A673 (cell line): ENCODE results near the gene ANKRD13D. TPM values are rescaled to one million over a fixed set of nuclear protein-coding genes. Genes with fewer than 3 reads are reported as not detected.

Source experiments
- BruUV-seq: library from RNA; stranded (reverse); fragments of 400-500 nt; replicated peaks from 2 replicates; lab custom pipeline; 2021; lab: Mats Ljungman, UMichigan
- CTCF ChIA-PET: fragments of 300-600 bp; sonication (Branson Sonifier 250); formaldehyde crosslinking; loops from one replicate; lab custom pipeline; 2022; ENCODE audit warnings: antibody characterized with exemption; lab: Charles Lee
- POLR2A ChIA-PET: fragments of 300-600 bp; sonication (Branson Sonifier 250); formaldehyde crosslinking; loops from one replicate; lab custom pipeline; 2022; ENCODE audit warnings: antibody characterized with exemption; ENCODE audit not compliant: low non-redundant PET; lab: Charles Lee
- DNase-seq: peaks from one replicate; pipeline ENCODE4 v3.0.0-alpha.2; 2015; ENCODE audit warnings: low spot score
- H3K27ac ChIP-seq: fragments of 200-600 bp; sonication (generic); 2 replicates; pipeline ENCODE4 v1.5.1; 2016; ENCODE audit warnings: mixed run types, low read depth, mild to moderate bottlenecking, mixed read lengths, antibody characterized with exemption, low read length; ENCODE audit not compliant: poor library complexity, severe bottlenecking
- H3K27me3 ChIP-seq: fragments of 200-600 bp; sonication (generic); replicated peaks from 2 replicates; pipeline ENCODE4 v1.6.1; 2017; ENCODE audit warnings: mixed run types, low read depth, mild to moderate bottlenecking, mixed read lengths, antibody characterized with exemption, low read length; ENCODE audit not compliant: insufficient read depth, poor library complexity
- H3K36me3 ChIP-seq: fragments of 200-600 bp; sonication (generic); 2 replicates; pipeline ENCODE4 v1.6.1; 2016; ENCODE audit warnings: mixed run types, mild to moderate bottlenecking, mixed read lengths, antibody characterized with exemption, low read length; ENCODE audit not compliant: insufficient read depth, poor library complexity, severe bottlenecking
- H3K4me1 ChIP-seq: fragments of 200-600 bp; sonication (generic); 2 replicates; pipeline ENCODE4 v1.6.1; 2017; ENCODE audit warnings: mixed run types, mild to moderate bottlenecking, mixed read lengths, antibody characterized with exemption, low read length; ENCODE audit not compliant: insufficient read depth, poor library complexity, severe bottlenecking
- H3K4me3 ChIP-seq: fragments of 200-600 bp; sonication (generic); 2 replicates; pipeline ENCODE4 v1.5.1; 2016; ENCODE audit warnings: low read depth, mixed run types, mild to moderate bottlenecking, mixed read lengths, low read length; ENCODE audit not compliant: poor library complexity, severe bottlenecking
- H3K9me3 ChIP-seq: fragments of 200-600 bp; sonication (generic); 2 replicates; pipeline ENCODE4 v1.6.1; 2016; ENCODE audit warnings: mixed run types, low read depth, mild to moderate bottlenecking, mixed read lengths, antibody characterized with exemption, low read length; ENCODE audit not compliant: poor library complexity, severe bottlenecking
- EZH2 ChIP-seq: fragments of 200-600 bp; sonication (generic); IDR thresholded peaks from 2 replicates; pipeline ENCODE4 v1.6.1; 2017; ENCODE audit warnings: borderline replicate concordance, low read depth, mild to moderate bottlenecking, mixed read lengths, antibody characterized with exemption, low read length; ENCODE audit not compliant: poor library complexity, severe bottlenecking
- intact Hi-C: fragments of 100-400 bp; cut with micrococcal nuclease; formaldehyde crosslinking; loops from one replicate; pipeline ENCODE4 v1.10.0; 2022; ENCODE audit not compliant: unreplicated experiment
- total RNA-seq: library from RNA; stranded (reverse); gene quantifications from 2 replicates; pipeline ENCODE4 v1.2.3, GENCODE V29; 2021
- TF ChIP-seq, protein P1 (sequence below): fragments of 300-800, 200-600 bp; sonication (generic); conservative IDR thresholded peaks from 2 replicates; pipeline ENCODE4 v1.5.1; 2017; ENCODE audit warnings: low read depth, mild to moderate bottlenecking, antibody characterized with exemption, low read length, moderate library complexity, mixed read lengths

The ANKRD13D gene
- total RNA-seq, 1 experiment from 2014 or later: 101 TPM

GRCh38 chr11:67272327-67273259 lies 16.5 kb upstream of the ANKRD13D start:
- Histone ChIP-seq H3K9me3 (no peaks in the 10 kb centered on the region), H3K4me3 (no peak overlapping the region), H3K27ac (peak overlapping the region; percentile 83), H3K27me3 (no peaks in the 10 kb centered on the region), H3K4me1 (peaks cover 94% of the 10 kb centered on the region), H3K36me3 (peaks cover 26% of the 10 kb centered on the region)
- ChIA-PET CTCF (interaction anchor here (2.3 kb wide), 1 partner anchor 45 kb away, joined by 10 read pairs; no protein-coding TSS in a partner anchor), POLR2A (no interaction called here)
- intact Hi-C loops: no loop called here
- TF ChIP-seq EZH2: no peak
- TF ChIP-seq, protein P1, sequence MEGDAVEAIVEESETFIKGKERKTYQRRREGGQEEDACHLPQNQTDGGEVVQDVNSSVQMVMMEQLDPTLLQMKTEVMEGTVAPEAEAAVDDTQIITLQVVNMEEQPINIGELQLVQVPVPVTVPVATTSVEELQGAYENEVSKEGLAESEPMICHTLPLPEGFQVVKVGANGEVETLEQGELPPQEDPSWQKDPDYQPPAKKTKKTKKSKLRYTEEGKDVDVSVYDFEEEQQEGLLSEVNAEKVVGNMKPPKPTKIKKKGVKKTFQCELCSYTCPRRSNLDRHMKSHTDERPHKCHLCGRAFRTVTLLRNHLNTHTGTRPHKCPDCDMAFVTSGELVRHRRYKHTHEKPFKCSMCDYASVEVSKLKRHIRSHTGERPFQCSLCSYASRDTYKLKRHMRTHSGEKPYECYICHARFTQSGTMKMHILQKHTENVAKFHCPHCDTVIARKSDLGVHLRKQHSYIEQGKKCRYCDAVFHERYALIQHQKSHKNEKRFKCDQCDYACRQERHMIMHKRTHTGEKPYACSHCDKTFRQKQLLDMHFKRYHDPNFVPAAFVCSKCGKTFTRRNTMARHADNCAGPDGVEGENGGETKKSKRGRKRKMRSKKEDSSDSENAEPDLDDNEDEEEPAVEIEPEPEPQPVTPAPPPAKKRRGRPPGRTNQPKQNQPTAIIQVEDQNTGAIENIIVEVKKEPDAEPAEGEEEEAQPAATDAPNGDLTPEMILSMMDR: no peak
- no TSS peak for BruUV-seq
- DNase-seq: no peak

GRCh38 chr11:67273260-67273990 lies 15.7 kb upstream of the ANKRD13D start:
- Histone ChIP-seq H3K4me1 (peaks cover 94% of the 10 kb centered on the region), H3K9me3 (no peaks in the 10 kb centered on the region), H3K27ac (peak overlapping the region; percentile 83), H3K27me3 (no peaks in the 10 kb centered on the region), H3K36me3 (peaks cover 18% of the 10 kb centered on the region), H3K4me3 (no peak overlapping the region)
- intact Hi-C loops: no loop called here
- TF ChIP-seq EZH2: no peak
- TF ChIP-seq, protein P1: no peak; the same call in 1 of the 2 replicates
- ChIA-PET CTCF (no interaction called here), POLR2A (interaction anchor here (0.7 kb wide), 1 partner anchor 23 kb away, joined by 10 read pairs; no protein-coding TSS in a partner anchor)
- BruUV-seq: no TSS peak
- peak; percentile 66 for DNase-seq

GRCh38 chr11:67274768-67275605 lies 14.1 kb upstream of the ANKRD13D start:
- CTCF ChIA-PET: interaction anchor here (0.6 kb wide), 1 partner anchor 81 kb away, joined by 9 read pairs; no protein-coding TSS in a partner anchor
- Histone ChIP-seq H3K4me3 (no peak overlapping the region), H3K4me1 (peaks cover 78% of the 10 kb centered on the region), H3K27me3 (no peaks in the 10 kb centered on the region), H3K36me3 (peaks cover 26% of the 10 kb centered on the region), H3K9me3 (no peaks in the 10 kb centered on the region), H3K27ac (peak overlapping the region; percentile 96)
- POLR2A ChIA-PET: no interaction called here
- intact Hi-C loops: no loop called here
- no peak for DNase-seq
- BruUV-seq: no TSS peak
- TF ChIP-seq, protein P1: no peak
- TF ChIP-seq EZH2: no peak
